Liver (tissue), 9 donors: ENCODE measurements around the gene TOPBP1. TPM values are rescaled to one million over a fixed set of nuclear protein-coding genes. Genes with fewer than 3 reads are reported as not detected.

Experiments used
- DNase-seq: peaks from one replicate; pipeline ENCODE4 v3.0.0-alpha.2; 2017; ENCODE audit warnings: low spot score
- H3K27ac ChIP-seq, 2 donors: one replicate each; pipeline ENCODE4 v1.7.0; 2013; ENCODE audit warnings: inconsistent platforms in 2 of 2, low read length in 2 of 2, control low read depth in 1 of 2, low read depth in 1 of 2, mild to moderate bottlenecking in 1 of 2
- H3K27me3 ChIP-seq, 4 donors: one replicate each; pipeline versions ENCODE4 v1.6.1 to v1.7.0; 2013; ENCODE audit warnings: low read length in 3 of 4, inconsistent platforms in 1 of 4, mild to moderate bottlenecking in 1 of 4, moderate library complexity in 1 of 4; ENCODE audit not compliant: control insufficient read depth in 4 of 4, insufficient read depth in 4 of 4
- H3K36me3 ChIP-seq, 4 donors: one replicate each; pipeline versions ENCODE4 v1.6.1 to v1.7.0; 2013; ENCODE audit warnings: low read length in 3 of 4, mild to moderate bottlenecking in 3 of 4, low read depth in 1 of 4, moderate library complexity in 1 of 4; ENCODE audit not compliant: control insufficient read depth in 4 of 4, insufficient read depth in 3 of 4
- H3K4me1 ChIP-seq, 4 donors: one replicate each; pipeline versions ENCODE4 v1.6.1 to v1.7.0; 2013; ENCODE audit warnings: low read length in 3 of 4, mild to moderate bottlenecking in 3 of 4, moderate library complexity in 1 of 4; ENCODE audit not compliant: control insufficient read depth in 4 of 4, insufficient read depth in 4 of 4
- H3K4me3 ChIP-seq, 3 donors: one replicate each; pipeline versions ENCODE4 v1.6.1 to v1.7.0; 2013; ENCODE audit warnings: low read length in 3 of 3, control low read depth in 1 of 3, low read depth in 1 of 3, mild to moderate bottlenecking in 1 of 3
- H3K9ac ChIP-seq, 2 donors: one replicate each; pipeline ENCODE4 v1.7.0; 2013; ENCODE audit warnings: low read length in 2 of 2, mild to moderate bottlenecking in 2 of 2, moderate library complexity in 2 of 2, control low read depth in 1 of 2, low read depth in 1 of 2
- H3K9me3 ChIP-seq, 4 donors: one replicate each; pipeline versions ENCODE4 v1.6.1 to v1.7.0; 2013; ENCODE audit warnings: low read length in 3 of 4; ENCODE audit not compliant: control insufficient read depth in 4 of 4
- ATF3 ChIP-seq: IDR thresholded peaks from 2 replicates; pipeline ENCODE4 v1.6.1; 2016; ENCODE audit warnings: antibody characterized with exemption
- CTCF ChIP-seq: fragments of 150-350 bp; IDR thresholded peaks from 2 replicates; pipeline ENCODE4 v1.5.1; 2017; ENCODE audit warnings: improper control_type of control experiment, low read depth, low read length; ENCODE audit not compliant: missing input control
- EGR1 ChIP-seq, 2 donors: IDR thresholded peaks; 2 replicates each; pipeline ENCODE4 v1.6.1; 2016 to 2018; ENCODE audit warnings: antibody characterized with exemption in 2 of 2, low read depth in 2 of 2
- FOXA1 ChIP-seq: IDR thresholded peaks from 2 replicates; pipeline ENCODE4 v1.6.1; 2016; ENCODE audit warnings: antibody characterized with exemption
- FOXA2 ChIP-seq: IDR thresholded peaks from 2 replicates; pipeline ENCODE4 v1.6.1; 2016; ENCODE audit warnings: antibody characterized with exemption
- GABPA ChIP-seq, 2 donors: IDR thresholded peaks in 1 of 2; conservative IDR thresholded peaks in 1 of 2; 2 replicates each; pipeline ENCODE4 v1.6.1; 2016; ENCODE audit warnings: antibody characterized with exemption in 2 of 2, mild to moderate bottlenecking in 1 of 2, moderate library complexity in 1 of 2
- HNF4A ChIP-seq, 2 donors: conservative IDR thresholded peaks; 2 replicates each; pipeline ENCODE4 v1.6.1; 2016; ENCODE audit warnings: antibody characterized with exemption in 2 of 2, mild to moderate bottlenecking in 2 of 2
- HNF4G ChIP-seq: IDR thresholded peaks from 2 replicates; pipeline ENCODE4 v1.6.1; 2016; ENCODE audit warnings: antibody characterized with exemption
- JUND ChIP-seq, 2 donors: IDR thresholded peaks; 2 replicates each; pipeline ENCODE4 v1.6.1; 2016; ENCODE audit warnings: antibody characterized with exemption in 2 of 2
- MAX ChIP-seq: IDR thresholded peaks from 2 replicates; pipeline ENCODE4 v1.6.1; 2016; ENCODE audit warnings: antibody characterized with exemption
- NR2F2 ChIP-seq: IDR thresholded peaks from 2 replicates; pipeline ENCODE4 v1.6.1; 2016; ENCODE audit warnings: antibody characterized with exemption
- RAD21 ChIP-seq, 2 donors: IDR thresholded peaks; 2 replicates each; pipeline ENCODE4 v1.6.1; 2016; ENCODE audit warnings: antibody characterized with exemption in 2 of 2, mild to moderate bottlenecking in 2 of 2
- REST ChIP-seq: IDR thresholded peaks from 2 replicates; pipeline ENCODE4 v1.6.1; 2016; ENCODE audit warnings: antibody characterized with exemption, mild to moderate bottlenecking
- RXRA ChIP-seq, 2 donors: IDR thresholded peaks; 2 replicates each; pipeline ENCODE4 v1.6.1; 2017 to 2018; ENCODE audit warnings: antibody characterized with exemption in 2 of 2, mild to moderate bottlenecking in 1 of 2
- SP1 ChIP-seq: IDR thresholded peaks from 2 replicates; pipeline ENCODE4 v1.6.1; 2018; ENCODE audit warnings: antibody characterized with exemption, mild to moderate bottlenecking
- TAF1 ChIP-seq: conservative IDR thresholded peaks from 2 replicates; pipeline ENCODE4 v1.6.1; 2016; ENCODE audit warnings: antibody characterized with exemption, mild to moderate bottlenecking
- YY1 ChIP-seq: IDR thresholded peaks from 2 replicates; pipeline ENCODE4 v1.6.1; 2016; ENCODE audit warnings: antibody characterized with exemption, mild to moderate bottlenecking
- ZBTB33 ChIP-seq: IDR thresholded peaks from 2 replicates; pipeline ENCODE4 v1.6.1; 2016; ENCODE audit warnings: antibody characterized with exemption
- WGBS: extraction: QIAGEN DNeasy Blood & Tissue Kit; methylation state at CpG from one replicate; pipeline ENCODE4 v1.1.7; 2013; 5-methylcytosine and 5-hydroxymethylcytosine counted together
- polyA plus RNA-seq, 2 donors: library from polyadenylated mRNA; stranded (reverse) in 1 of 2; unstranded in 1 of 2; fragments of 200-250 nt in 1 of 2; fragments of >200 nt in 1 of 2; fragmentation: Nextera tagmentation in 1 of 2; extraction: Ambion mirVana in 1 of 2; gene quantifications; one replicate each; pipeline versions ENCODE4 v1.2.1 to v1.2.3, GENCODE V29; 2013 to 2015
- total RNA-seq, 2 donors: library from RNA; depleted of rRNA; stranded (reverse); fragments of >200 nt; gene quantifications; one replicate each; pipeline ENCODE4 v1.2.3, GENCODE V29; 2014
- donor health status: healthy.
- donor health status: healthy.
- donor health status: healthy.
- donor health status: healthy.
- donor health status: healthy.

TOPBP1 gene
- total and polyA plus RNA-seq, 4 donors = 3.3 to 22.9 (median 8.7) TPM

GRCh38 chr3:133578548-133579191 lies 83.1 kb downstream of the TOPBP1 start:
- Histone ChIP-seq H3K4me3 (no peak overlapping the region), H3K27me3 (no peaks in the 10 kb centered on the region), H3K4me1 (peaks cover 7 to 30% (median 23%) of the 10 kb centered on the region in 4 donors), H3K27ac (no peak overlapping the region), H3K9me3 (no peaks in the 10 kb centered on the region), H3K36me3 (peaks cover 7 to 34% (median 24%) of the 10 kb centered on the region in 4 donors), H3K9ac (no peak overlapping the region)
- TF ChIP-seq GABPA (IDR thresholded peaks at IDR 0.05 in 1 of 2, conservative IDR thresholded peaks at IDR 0.05 in 1 of 2) (no peak), FOXA2 (no peak), REST (no peak), NR2F2 (no peak), RXRA (IDR thresholded peaks at IDR 0.05) (peak; percentile 40 to 50), JUND (IDR thresholded peaks at IDR 0.05) (no peak), HNF4A (conservative IDR thresholded peaks at IDR 0.05) (peak; percentile 10 to 21), FOXA1 (no peak), EGR1 (IDR thresholded peaks at IDR 0.05; ENCODE audit: low read depth in 2 of 2) (no peak), ATF3 (peak; percentile 31), TAF1 (no peak), HNF4G (no peak), SP1 (no peak), RAD21 (IDR thresholded peaks at IDR 0.05) (peak; percentile 87 to 89), CTCF (peak; percentile 55), ZBTB33 (no peak), MAX (no peak), YY1 (no peak)
- 13% methylated on average over 1 of the region's 1 CpG for WGBS
- DNase-seq = no peak
